ENCODE data around the gene HECTD4.

- no peak for TF ChIP-seq CTCF (IDR thresholded peaks at IDR 0.05; ENCODE audit: low read length)
- no peak for TF ChIP-seq EZH2 (IDR thresholded peaks at IDR 0.05; ENCODE audit: borderline replicate concordance, low read length)
These were observed 209.5 kb downstream of the HECTD4 start for GRCh38 chr12:112172556-112173324.
